ENCODE data around the gene KCNK1. TPM values are rescaled to one million over a fixed set of nuclear protein-coding genes. Genes with fewer than 3 reads are reported as not detected.

Gene KCNK1
- total RNA-seq, 1 experiment from 2014 or later: 13.3 TPM

DNA sequence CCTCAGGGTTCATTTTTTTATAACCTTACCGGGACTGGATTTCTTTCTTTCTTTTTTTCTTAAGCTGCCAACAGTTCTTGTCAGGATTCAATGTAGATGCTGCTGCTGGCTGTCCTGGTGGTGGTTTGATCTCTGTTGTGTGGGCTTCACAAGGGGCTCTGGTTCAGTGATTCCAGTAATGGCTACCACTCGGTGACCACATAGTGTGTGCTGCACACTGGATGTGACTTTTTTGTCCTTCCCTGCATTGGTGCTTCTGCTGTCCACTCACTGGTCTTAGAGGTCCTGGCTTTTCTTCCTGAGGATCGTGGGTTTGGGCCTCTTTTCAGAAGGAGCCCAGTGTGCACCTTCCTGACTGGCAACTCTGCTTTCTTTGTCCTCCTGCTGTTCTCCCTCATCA, 18.5 kb downstream of the KCNK1 start (continued):
- TF ChIP-seq, protein P1, sequence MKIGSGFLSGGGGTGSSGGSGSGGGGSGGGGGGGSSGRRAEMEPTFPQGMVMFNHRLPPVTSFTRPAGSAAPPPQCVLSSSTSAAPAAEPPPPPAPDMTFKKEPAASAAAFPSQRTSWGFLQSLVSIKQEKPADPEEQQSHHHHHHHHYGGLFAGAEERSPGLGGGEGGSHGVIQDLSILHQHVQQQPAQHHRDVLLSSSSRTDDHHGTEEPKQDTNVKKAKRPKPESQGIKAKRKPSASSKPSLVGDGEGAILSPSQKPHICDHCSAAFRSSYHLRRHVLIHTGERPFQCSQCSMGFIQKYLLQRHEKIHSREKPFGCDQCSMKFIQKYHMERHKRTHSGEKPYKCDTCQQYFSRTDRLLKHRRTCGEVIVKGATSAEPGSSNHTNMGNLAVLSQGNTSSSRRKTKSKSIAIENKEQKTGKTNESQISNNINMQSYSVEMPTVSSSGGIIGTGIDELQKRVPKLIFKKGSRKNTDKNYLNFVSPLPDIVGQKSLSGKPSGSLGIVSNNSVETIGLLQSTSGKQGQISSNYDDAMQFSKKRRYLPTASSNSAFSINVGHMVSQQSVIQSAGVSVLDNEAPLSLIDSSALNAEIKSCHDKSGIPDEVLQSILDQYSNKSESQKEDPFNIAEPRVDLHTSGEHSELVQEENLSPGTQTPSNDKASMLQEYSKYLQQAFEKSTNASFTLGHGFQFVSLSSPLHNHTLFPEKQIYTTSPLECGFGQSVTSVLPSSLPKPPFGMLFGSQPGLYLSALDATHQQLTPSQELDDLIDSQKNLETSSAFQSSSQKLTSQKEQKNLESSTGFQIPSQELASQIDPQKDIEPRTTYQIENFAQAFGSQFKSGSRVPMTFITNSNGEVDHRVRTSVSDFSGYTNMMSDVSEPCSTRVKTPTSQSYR (CRISPR knock-in tag; IDR thresholded peaks at IDR 0.05): no peak
- TF ChIP-seq MYBL2 (CRISPR knock-in tag; IDR thresholded peaks at IDR 0.05): no peak
- TF ChIP-seq NFATC4 (CRISPR knock-in tag; IDR thresholded peaks at IDR 0.05): no peak

DNA sequence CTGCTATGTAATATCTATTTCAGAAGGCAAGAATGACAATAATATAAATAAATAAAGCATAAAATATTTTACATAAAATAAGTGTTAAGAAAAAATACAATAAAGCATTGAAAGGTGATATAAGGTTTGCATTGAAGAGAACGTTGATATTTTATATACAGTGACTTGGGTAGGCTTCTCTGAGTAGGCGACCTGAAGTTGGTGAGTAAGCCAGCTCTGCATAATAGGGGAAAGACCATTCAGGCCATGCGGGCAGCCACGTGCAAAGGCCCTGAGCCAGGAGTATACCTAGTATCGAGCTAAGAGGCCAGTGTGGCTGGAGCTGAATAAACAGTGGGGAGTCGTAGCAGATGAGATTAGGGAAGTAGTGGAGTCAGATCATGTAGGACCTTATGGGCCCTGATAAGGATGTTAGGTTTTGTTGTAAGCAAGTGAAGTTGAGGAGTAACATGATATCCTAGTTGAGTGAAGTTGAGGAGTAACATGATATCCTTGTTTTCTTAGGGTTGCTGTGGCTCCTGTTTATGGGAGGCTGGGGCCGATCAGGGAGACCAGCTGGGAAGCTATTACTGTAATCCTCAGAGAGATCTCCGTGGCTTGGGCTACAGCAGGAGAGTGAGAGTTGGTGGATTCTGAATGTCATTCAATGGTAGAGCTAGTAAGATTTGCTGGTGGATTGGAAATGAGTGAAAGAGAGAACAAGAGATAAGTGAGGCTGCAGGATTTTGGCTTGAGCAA, 22.0 kb downstream of the KCNK1 start:
- POLR2A ChIA-PET: interaction anchor here (1.3 to 2.0 kb wide), 2 partner anchors 22 to 28 kb away, joined by 3 to 6 read pairs; partner anchors contain the start of gene KCNK1
- CTCF ChIA-PET: interaction anchor here (0.7 to 1.5 kb wide), 2 partner anchors 89 to 195 kb away, joined by 3 to 6 read pairs; no protein-coding TSS in a partner anchor
- Mint-ChIP-seq H3K9me3 (peaks cover 7% of the 10 kb centered on the region), H3K4me1 (peaks cover 55% of the 10 kb centered on the region), H3K4me3 (peak overlapping the region; percentile 33), H3K36me3 (peaks cover 15% of the 10 kb centered on the region), H3K27me3 (ENCODE audit: low read depth) (no peaks in the 10 kb centered on the region), H3K27ac (peak overlapping the region; percentile 91)
- TF ChIP-seq ELF4 (CRISPR knock-in tag; IDR thresholded peaks at IDR 0.05; ENCODE audit: low read depth) (no peak), TEAD1 (CRISPR knock-in tag; IDR thresholded peaks at IDR 0.05) (no peak), ZNF423 (CRISPR knock-in tag; IDR thresholded peaks at IDR 0.05) (peak; percentile 10; the same call in 1 of the 2 replicates), ZNF121 (CRISPR knock-in tag; IDR thresholded peaks at IDR 0.05) (peak; percentile 98), ZNF138 (CRISPR knock-in tag; conservative IDR thresholded peaks at IDR 0.05) (no peak), FOXP1 (CRISPR knock-in tag; IDR thresholded peaks at IDR 0.05; ENCODE audit: borderline replicate concordance) (no peak), FOXK1 (CRISPR knock-in tag; IDR thresholded peaks at IDR 0.05) (peak; percentile 65)
- TF ChIP-seq, protein P2, sequence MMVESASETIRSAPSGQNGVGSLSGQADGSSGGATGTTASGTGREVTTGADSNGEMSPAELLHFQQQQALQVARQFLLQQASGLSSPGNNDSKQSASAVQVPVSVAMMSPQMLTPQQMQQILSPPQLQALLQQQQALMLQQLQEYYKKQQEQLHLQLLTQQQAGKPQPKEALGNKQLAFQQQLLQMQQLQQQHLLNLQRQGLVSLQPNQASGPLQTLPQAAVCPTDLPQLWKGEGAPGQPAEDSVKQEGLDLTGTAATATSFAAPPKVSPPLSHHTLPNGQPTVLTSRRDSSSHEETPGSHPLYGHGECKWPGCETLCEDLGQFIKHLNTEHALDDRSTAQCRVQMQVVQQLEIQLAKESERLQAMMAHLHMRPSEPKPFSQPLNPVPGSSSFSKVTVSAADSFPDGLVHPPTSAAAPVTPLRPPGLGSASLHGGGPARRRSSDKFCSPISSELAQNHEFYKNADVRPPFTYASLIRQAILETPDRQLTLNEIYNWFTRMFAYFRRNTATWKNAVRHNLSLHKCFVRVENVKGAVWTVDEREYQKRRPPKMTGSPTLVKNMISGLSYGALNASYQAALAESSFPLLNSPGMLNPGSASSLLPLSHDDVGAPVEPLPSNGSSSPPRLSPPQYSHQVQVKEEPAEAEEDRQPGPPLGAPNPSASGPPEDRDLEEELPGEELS (CRISPR knock-in tag; IDR thresholded peaks at IDR 0.05): peak; percentile 71; the same call in 1 of the 2 replicates
- TF ChIP-seq, protein P3, sequence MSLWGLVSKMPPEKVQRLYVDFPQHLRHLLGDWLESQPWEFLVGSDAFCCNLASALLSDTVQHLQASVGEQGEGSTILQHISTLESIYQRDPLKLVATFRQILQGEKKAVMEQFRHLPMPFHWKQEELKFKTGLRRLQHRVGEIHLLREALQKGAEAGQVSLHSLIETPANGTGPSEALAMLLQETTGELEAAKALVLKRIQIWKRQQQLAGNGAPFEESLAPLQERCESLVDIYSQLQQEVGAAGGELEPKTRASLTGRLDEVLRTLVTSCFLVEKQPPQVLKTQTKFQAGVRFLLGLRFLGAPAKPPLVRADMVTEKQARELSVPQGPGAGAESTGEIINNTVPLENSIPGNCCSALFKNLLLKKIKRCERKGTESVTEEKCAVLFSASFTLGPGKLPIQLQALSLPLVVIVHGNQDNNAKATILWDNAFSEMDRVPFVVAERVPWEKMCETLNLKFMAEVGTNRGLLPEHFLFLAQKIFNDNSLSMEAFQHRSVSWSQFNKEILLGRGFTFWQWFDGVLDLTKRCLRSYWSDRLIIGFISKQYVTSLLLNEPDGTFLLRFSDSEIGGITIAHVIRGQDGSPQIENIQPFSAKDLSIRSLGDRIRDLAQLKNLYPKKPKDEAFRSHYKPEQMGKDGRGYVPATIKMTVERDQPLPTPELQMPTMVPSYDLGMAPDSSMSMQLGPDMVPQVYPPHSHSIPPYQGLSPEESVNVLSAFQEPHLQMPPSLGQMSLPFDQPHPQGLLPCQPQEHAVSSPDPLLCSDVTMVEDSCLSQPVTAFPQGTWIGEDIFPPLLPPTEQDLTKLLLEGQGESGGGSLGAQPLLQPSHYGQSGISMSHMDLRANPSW (CRISPR knock-in tag; conservative IDR thresholded peaks at IDR 0.05; ENCODE audit: low read depth): no peak
- ATAC-seq: peak; percentile 92
- DNase-seq (ENCODE audit: low spot score): peak; percentile 35

DNA sequence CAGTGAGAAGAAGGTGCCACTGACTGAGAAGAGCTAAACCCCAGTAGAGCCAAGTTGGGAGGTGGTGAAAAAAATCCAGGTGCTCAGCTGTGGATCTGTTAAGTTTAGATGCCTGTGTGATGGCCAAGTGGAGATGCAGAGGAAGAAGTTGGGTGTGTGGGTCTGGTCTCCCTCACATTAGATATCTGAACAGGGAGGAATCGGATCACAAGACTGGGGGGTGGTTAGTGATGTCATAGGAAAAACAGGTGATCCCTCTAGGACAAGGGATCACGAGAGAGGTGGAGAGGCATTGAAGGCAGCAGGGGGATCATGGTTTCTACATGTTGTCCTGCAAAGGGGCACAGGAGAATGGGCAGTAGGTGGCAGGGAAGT, 22.6 kb downstream of the KCNK1 start:
- peaks cover 56% of the 10 kb centered on the region for H3K4me1 Mint-ChIP-seq
- H3K9me3 Mint-ChIP-seq: peaks cover 7% of the 10 kb centered on the region
- CTCF ChIA-PET: interaction anchor here (0.7 kb wide), 1 partner anchor 196 kb away, joined by 3 read pairs; no protein-coding TSS in a partner anchor
- no peak for DNase-seq (ENCODE audit: low spot score)
- peak overlapping the region; percentile 91 for H3K27ac Mint-ChIP-seq
- H3K4me3 Mint-ChIP-seq: peak overlapping the region; percentile 33
- POLR2A ChIA-PET: interaction anchor here (1.3 to 2.0 kb wide), 2 partner anchors 22 to 27 kb away, joined by 3 to 6 read pairs; partner anchors contain the start of gene KCNK1
- peaks cover 15% of the 10 kb centered on the region for H3K36me3 Mint-ChIP-seq
- H3K27me3 Mint-ChIP-seq (ENCODE audit: low read depth): no peaks in the 10 kb centered on the region
- no peak for ATAC-seq
- TF ChIP-seq, protein P1 (CRISPR knock-in tag; IDR thresholded peaks at IDR 0.05): no peak
- TF ChIP-seq, protein P4, sequence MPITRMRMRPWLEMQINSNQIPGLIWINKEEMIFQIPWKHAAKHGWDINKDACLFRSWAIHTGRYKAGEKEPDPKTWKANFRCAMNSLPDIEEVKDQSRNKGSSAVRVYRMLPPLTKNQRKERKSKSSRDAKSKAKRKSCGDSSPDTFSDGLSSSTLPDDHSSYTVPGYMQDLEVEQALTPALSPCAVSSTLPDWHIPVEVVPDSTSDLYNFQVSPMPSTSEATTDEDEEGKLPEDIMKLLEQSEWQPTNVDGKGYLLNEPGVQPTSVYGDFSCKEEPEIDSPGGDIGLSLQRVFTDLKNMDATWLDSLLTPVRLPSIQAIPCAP (CRISPR knock-in tag; IDR thresholded peaks at IDR 0.05): no peak
- TF ChIP-seq, protein P2 (CRISPR knock-in tag; IDR thresholded peaks at IDR 0.05): no peak
- no peak for TF ChIP-seq FOXK1 (CRISPR knock-in tag; IDR thresholded peaks at IDR 0.05)
- TF ChIP-seq, protein P5, sequence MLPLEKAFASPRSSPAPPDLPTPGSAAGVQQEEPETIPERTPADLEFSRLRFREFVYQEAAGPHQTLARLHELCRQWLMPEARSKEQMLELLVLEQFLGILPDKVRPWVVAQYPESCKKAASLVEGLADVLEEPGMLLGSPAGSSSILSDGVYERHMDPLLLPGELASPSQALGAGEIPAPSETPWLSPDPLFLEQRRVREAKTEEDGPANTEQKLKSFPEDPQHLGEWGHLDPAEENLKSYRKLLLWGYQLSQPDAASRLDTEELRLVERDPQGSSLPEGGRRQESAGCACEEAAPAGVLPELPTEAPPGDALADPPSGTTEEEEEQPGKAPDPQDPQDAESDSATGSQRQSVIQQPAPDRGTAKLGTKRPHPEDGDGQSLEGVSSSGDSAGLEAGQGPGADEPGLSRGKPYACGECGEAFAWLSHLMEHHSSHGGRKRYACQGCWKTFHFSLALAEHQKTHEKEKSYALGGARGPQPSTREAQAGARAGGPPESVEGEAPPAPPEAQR (CRISPR knock-in tag; IDR thresholded peaks at IDR 0.05): no peak
- TF ChIP-seq ZNF121 (CRISPR knock-in tag; IDR thresholded peaks at IDR 0.05): no peak
